ENCODE data around the gene APOL6. TPM values are rescaled to one million over a fixed set of nuclear protein-coding genes. Genes with fewer than 3 reads are reported as not detected.
A peak's percentile ranks its signal among the peaks of the same experiment; 100 is the strongest.

APOL6 gene
- total and polyA plus RNA-seq, 4 donors: 9.6 to 34.1 (median 22.4) TPM

- no peak for ATAC-seq (ENCODE audit: insufficient read depth, low FRiP score)
- Histone ChIP-seq H3K4me3 (no peak overlapping the region), H3K9me3 (ENCODE audit: control insufficient read depth in 4 of 4, insufficient read depth in 3 of 4, low read length in 3 of 4) (no peaks in the 10 kb centered on the region), H3K27me3 (ENCODE audit: control insufficient read depth in 3 of 3, insufficient read depth in 3 of 3, low read length in 2 of 3) (no peaks in the 10 kb centered on the region), H3K27ac (ENCODE audit: low read depth in 1 of 2, low read length in 1 of 2) (no peak overlapping the region), H3K4me1 (ENCODE audit: control insufficient read depth in 5 of 5, insufficient read depth in 5 of 5, low read length in 5 of 5) (peaks cover 0 to 27% (median 10%) of the 10 kb centered on the region in 5 donors), H3K9ac (ENCODE audit: insufficient read depth in 1 of 2, low read length in 2 of 2) (no peak overlapping the region), H3K36me3 (ENCODE audit: control insufficient read depth in 4 of 4, insufficient read depth in 4 of 4, low read length in 4 of 4) (no peaks in the 10 kb centered on the region)
- no peak for TF ChIP-seq CTCF (IDR thresholded peaks at IDR 0.05; ENCODE audit: control extremely low read depth, extremely low read depth)
- WGBS, 2 donors: 86 to 87% methylated on average over 7 of the region's 7 CpGs
- DNase-seq: no peak
Observed at GRCh38 chr22:35641494-35642120, 6.6 kb upstream of the APOL6 start.

GRCh38 chr22:35642305-35642741, 5.9 kb upstream of the APOL6 start:
- Histone ChIP-seq H3K9me3 (ENCODE audit: control insufficient read depth in 4 of 4, insufficient read depth in 3 of 4, low read length in 3 of 4) (no peaks in the 10 kb centered on the region), H3K9ac (ENCODE audit: insufficient read depth in 1 of 2, low read length in 2 of 2) (no peak overlapping the region), H3K27ac (ENCODE audit: low read depth in 1 of 2, low read length in 1 of 2) (no peak overlapping the region), H3K27me3 (ENCODE audit: control insufficient read depth in 3 of 3, insufficient read depth in 3 of 3, low read length in 2 of 3) (no peaks in the 10 kb centered on the region), H3K4me1 (ENCODE audit: control insufficient read depth in 5 of 5, insufficient read depth in 5 of 5, low read length in 5 of 5) (peaks cover 0 to 26% (median 8%) of the 10 kb centered on the region in 5 donors), H3K36me3 (ENCODE audit: control insufficient read depth in 4 of 4, insufficient read depth in 4 of 4, low read length in 4 of 4) (no peaks in the 10 kb centered on the region), H3K4me3 (no peak overlapping the region)
- DNase-seq (peak in 1 of 3 donors; percentile 23), ATAC-seq (ENCODE audit: insufficient read depth, low FRiP score) (no peak)
- WGBS, 2 donors: 72 to 83% methylated on average over 2 of the region's 2 CpGs
- TF ChIP-seq CTCF (IDR thresholded peaks at IDR 0.05; ENCODE audit: control extremely low read depth, extremely low read depth): no peak

GRCh38 chr22:35643991-35644390, 4.3 kb upstream of the APOL6 start:
- Histone ChIP-seq H3K9ac (ENCODE audit: insufficient read depth in 1 of 2, low read length in 2 of 2) (no peak overlapping the region), H3K4me3 (no peak overlapping the region), H3K9me3 (ENCODE audit: control insufficient read depth in 4 of 4, insufficient read depth in 3 of 4, low read length in 3 of 4) (no peaks in the 10 kb centered on the region), H3K27ac (ENCODE audit: low read depth in 1 of 2, low read length in 1 of 2) (no peak overlapping the region), H3K27me3 (ENCODE audit: control insufficient read depth in 3 of 3, insufficient read depth in 3 of 3, low read length in 2 of 3) (no peaks in the 10 kb centered on the region), H3K4me1 (ENCODE audit: control insufficient read depth in 5 of 5, insufficient read depth in 5 of 5, low read length in 5 of 5) (peaks cover 0 to 21% (median 3%) of the 10 kb centered on the region in 5 donors), H3K36me3 (ENCODE audit: control insufficient read depth in 4 of 4, insufficient read depth in 4 of 4, low read length in 4 of 4) (no peaks in the 10 kb centered on the region)
- no peak for DNase-seq
- ATAC-seq (ENCODE audit: insufficient read depth, low FRiP score): no peak
- WGBS, 2 donors: 97 to 100% methylated on average over 1 of the region's 1 CpG
- TF ChIP-seq CTCF (IDR thresholded peaks at IDR 0.05; ENCODE audit: control extremely low read depth, extremely low read depth): no peak

- no peak overlapping the region for H3K27ac ChIP-seq (ENCODE audit: low read depth in 1 of 2, low read length in 1 of 2)
- no peak for DNase-seq
- TF ChIP-seq CTCF (IDR thresholded peaks at IDR 0.05; ENCODE audit: control extremely low read depth, extremely low read depth): no peak
- no peaks in the 10 kb centered on the region for H3K36me3 ChIP-seq (ENCODE audit: control insufficient read depth in 4 of 4, insufficient read depth in 4 of 4, low read length in 4 of 4)
- H3K4me3 ChIP-seq: no peak overlapping the region
- no peak overlapping the region for H3K9ac ChIP-seq (ENCODE audit: insufficient read depth in 1 of 2, low read length in 2 of 2)
- no peaks in the 10 kb centered on the region for H3K27me3 ChIP-seq (ENCODE audit: control insufficient read depth in 3 of 3, insufficient read depth in 3 of 3, low read length in 2 of 3)
- whole genome bisulfite sequencing, 2 donors: 90 to 93% methylated on average over 4 of the region's 4 CpGs
- H3K9me3 ChIP-seq (ENCODE audit: control insufficient read depth in 4 of 4, insufficient read depth in 3 of 4, low read length in 3 of 4): no peaks in the 10 kb centered on the region
- H3K4me1 ChIP-seq (ENCODE audit: control insufficient read depth in 5 of 5, insufficient read depth in 5 of 5, low read length in 5 of 5): peaks cover 0 to 23% (median 8%) of the 10 kb centered on the region in 5 donors
- no peak for ATAC-seq (ENCODE audit: insufficient read depth, low FRiP score)
Observed at GRCh38 chr22:35645646-35646045, 2.6 kb upstream of the APOL6 start.

All from lung (tissue), 12 donors.